Type B pancreatic cell (in vitro differentiated cells): ENCODE measurements around the gene STRIP2. TPM values are rescaled to one million over a fixed set of nuclear protein-coding genes. Genes with fewer than 3 reads are reported as not detected.

Experiments
- DNase-seq: peaks from one replicate; pipeline ENCODE4 v3.0.0; 2021; ENCODE audit warnings: mixed read lengths; ENCODE audit not compliant: unreplicated experiment; ENCODE audit errors: extremely low spot score
- H3K27ac Mint-ChIP-seq: 2 replicates; pipeline ENCODE4 v1.8.0; 2021; ENCODE audit warnings: mild to moderate bottlenecking, mixed read lengths
- H3K27me3 Mint-ChIP-seq: 2 replicates; pipeline ENCODE4 v1.8.0; 2021; ENCODE audit warnings: mixed read lengths
- H3K36me3 Mint-ChIP-seq: 2 replicates; pipeline ENCODE4 v1.8.0; 2021; ENCODE audit warnings: mixed read lengths
- H3K4me1 Mint-ChIP-seq: one replicate; pipeline ENCODE4 v1.8.0; 2021; ENCODE audit warnings: mixed read lengths; ENCODE audit not compliant: unreplicated experiment
- H3K4me3 Mint-ChIP-seq: 2 replicates; pipeline ENCODE4 v1.8.0; 2021; ENCODE audit warnings: mild to moderate bottlenecking, mixed read lengths
- H3K9me3 Mint-ChIP-seq: 2 replicates; pipeline ENCODE4 v1.8.0; 2021; ENCODE audit warnings: mixed read lengths
- CTCF ChIP-seq: fragments of 200-600 bp; sonication (generic); conservative IDR thresholded peaks from 2 replicates; pipeline ENCODE4 v1.5.0; 2021; ENCODE audit warnings: antibody characterized with exemption, mild to moderate bottlenecking
- total RNA-seq: library from RNA; stranded (reverse); gene quantifications from 2 replicates; pipeline ENCODE4 v1.2.1, GENCODE V29; 2021; ENCODE audit warnings: low replicate concordance

STRIP2 gene
- total RNA-seq, 1 donor from 2014 or later = 8.7 TPM

GRCh38 chr7:129461809-129462208 is 27.6 kb downstream of the STRIP2 start:
- TF ChIP-seq CTCF = no peak
- no peak for DNase-seq
- Mint-ChIP-seq H3K4me3 (no peak overlapping the region), H3K36me3 (no peaks in the 10 kb centered on the region), H3K27me3 (no peaks in the 10 kb centered on the region), H3K9me3 (no peaks in the 10 kb centered on the region), H3K4me1 (no peaks in the 10 kb centered on the region), H3K27ac (no peak overlapping the region)

GRCh38 chr7:129462420-129462819 is 28.2 kb downstream of the STRIP2 start:
- H3K27ac Mint-ChIP-seq = no peak overlapping the region

GRCh38 chr7:129464194-129464593 is 30.0 kb downstream of the STRIP2 start:
- no peak overlapping the region for H3K27ac Mint-ChIP-seq
- no peak for TF ChIP-seq CTCF
- DNase-seq = no peak
- H3K4me3 Mint-ChIP-seq = no peak overlapping the region
- H3K4me1 Mint-ChIP-seq = no peaks in the 10 kb centered on the region
- H3K27me3 Mint-ChIP-seq = no peaks in the 10 kb centered on the region
- H3K36me3 Mint-ChIP-seq = no peaks in the 10 kb centered on the region
- no peaks in the 10 kb centered on the region for H3K9me3 Mint-ChIP-seq

More at GRCh38 chr7:129462420-129462819, 28.2 kb downstream of the STRIP2 start:
- TF ChIP-seq CTCF = no peak
- Mint-ChIP-seq H3K4me3 (no peak overlapping the region), H3K9me3 (no peaks in the 10 kb centered on the region), H3K4me1 (no peaks in the 10 kb centered on the region), H3K36me3 (no peaks in the 10 kb centered on the region), H3K27me3 (no peaks in the 10 kb centered on the region)
- no peak for DNase-seq

GRCh38 chr7:129465080-129465479 is 30.8 kb downstream of the STRIP2 start:
- no peak overlapping the region for H3K27ac Mint-ChIP-seq
- no peaks in the 10 kb centered on the region for H3K36me3 Mint-ChIP-seq
- no peaks in the 10 kb centered on the region for H3K4me1 Mint-ChIP-seq
- DNase-seq = no peak
- H3K9me3 Mint-ChIP-seq = no peaks in the 10 kb centered on the region
- no peak overlapping the region for H3K4me3 Mint-ChIP-seq
- no peaks in the 10 kb centered on the region for H3K27me3 Mint-ChIP-seq
- TF ChIP-seq CTCF = no peak

GRCh38 chr7:129466796-129467195 is 32.6 kb downstream of the STRIP2 start:
- Mint-ChIP-seq H3K4me3 (no peak overlapping the region), H3K4me1 (no peaks in the 10 kb centered on the region), H3K27me3 (no peaks in the 10 kb centered on the region), H3K27ac (no peak overlapping the region), H3K36me3 (no peaks in the 10 kb centered on the region), H3K9me3 (no peaks in the 10 kb centered on the region)
- no peak for TF ChIP-seq CTCF
- DNase-seq = no peak

- Mint-ChIP-seq H3K27ac (no peak overlapping the region), H3K9me3 (no peaks in the 10 kb centered on the region)
- no peak for DNase-seq
These were observed 33.9 kb downstream of the STRIP2 start for GRCh38 chr7:129468087-129468486.

More at GRCh38 chr7:129468087-129468486, 33.9 kb downstream of the STRIP2 start:
- no peaks in the 10 kb centered on the region for H3K27me3 Mint-ChIP-seq
- no peaks in the 10 kb centered on the region for H3K36me3 Mint-ChIP-seq
- no peak for TF ChIP-seq CTCF
- no peak overlapping the region for H3K4me3 Mint-ChIP-seq
- H3K4me1 Mint-ChIP-seq = no peaks in the 10 kb centered on the region
